T-helper 1 cell (primary cell): Measurements from ENCODE around the gene SHLD2.
"Not testable (repeated sequence)": the region's sequence is repeated elsewhere in the genome, so short reads cannot be mapped to it uniquely, and the experiment has no call there.

Experiments
- DNase-seq, 5 donors: peaks; one replicate each; pipeline ENCODE4 v3.0.0-alpha.2; 2012 to 2020

The SHLD2 gene

DNA sequence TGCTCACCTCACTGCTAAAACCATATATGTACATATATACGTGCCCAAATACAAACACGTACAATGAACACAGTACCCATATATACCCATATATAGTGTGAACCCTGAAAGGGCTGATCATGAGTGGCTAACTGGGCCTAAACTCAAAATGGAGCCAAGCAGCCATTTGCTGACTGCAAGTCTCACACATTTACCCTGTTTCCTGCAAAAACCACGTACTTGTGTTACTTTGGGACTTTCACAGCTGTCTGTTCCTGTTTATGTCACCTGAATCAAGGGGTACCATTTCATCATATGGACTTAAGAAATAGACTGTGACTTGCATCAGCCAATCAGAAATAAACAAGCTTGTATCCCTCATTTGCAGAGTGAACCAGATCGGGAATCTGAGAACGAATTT is 124.4 kb downstream of the SHLD2 start:
- not testable (repeated sequence) for DNase-seq

DNA sequence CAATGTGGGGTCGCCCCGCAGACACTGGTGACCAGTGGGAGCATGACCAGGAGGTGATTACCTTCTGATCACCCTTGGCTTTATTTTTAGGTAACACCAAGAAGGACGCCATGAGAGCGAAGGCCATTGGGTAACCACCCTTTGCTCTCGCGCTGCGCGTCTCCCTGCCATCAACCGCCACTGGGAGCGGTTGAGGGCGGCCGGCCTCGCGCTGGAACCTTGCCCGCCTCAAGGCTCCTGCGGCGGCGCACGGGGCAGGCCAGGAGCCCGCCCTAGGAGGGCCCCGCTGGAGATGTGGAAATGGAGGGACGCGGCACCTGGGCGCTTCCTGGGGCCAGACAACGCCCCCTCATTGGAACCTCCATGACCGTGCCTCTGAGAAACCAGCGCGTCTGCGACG is 127.8 kb downstream of the SHLD2 start:
- not testable (repeated sequence) for DNase-seq

DNA sequence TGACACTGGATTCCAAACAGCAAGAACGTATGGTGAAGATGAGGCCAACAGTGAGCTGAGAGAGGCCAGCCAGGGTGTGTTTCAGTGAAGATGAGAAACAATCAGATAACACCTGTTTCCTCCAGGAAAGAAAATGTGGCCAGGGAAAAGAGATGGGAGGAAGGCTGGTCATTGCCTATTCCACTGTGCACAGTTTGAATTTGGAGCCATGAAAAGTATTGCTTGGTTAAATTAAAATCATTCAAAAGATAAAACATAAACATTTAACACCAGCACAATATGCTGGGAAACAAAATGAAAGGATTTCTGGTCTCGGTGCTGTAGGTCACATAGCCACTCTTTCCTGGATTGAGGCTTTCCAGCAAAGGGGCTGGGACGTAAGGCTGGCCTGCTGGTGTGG is 130.1 kb downstream of the SHLD2 start, which contains the start of gene NUTM2A:
NUTM2A (plus strand) TSS at position 301 of the 400 bp plus-strand sequence. CDS start 383 bp downstream, outside the sequence.
- not testable (repeated sequence) for DNase-seq

DNA sequence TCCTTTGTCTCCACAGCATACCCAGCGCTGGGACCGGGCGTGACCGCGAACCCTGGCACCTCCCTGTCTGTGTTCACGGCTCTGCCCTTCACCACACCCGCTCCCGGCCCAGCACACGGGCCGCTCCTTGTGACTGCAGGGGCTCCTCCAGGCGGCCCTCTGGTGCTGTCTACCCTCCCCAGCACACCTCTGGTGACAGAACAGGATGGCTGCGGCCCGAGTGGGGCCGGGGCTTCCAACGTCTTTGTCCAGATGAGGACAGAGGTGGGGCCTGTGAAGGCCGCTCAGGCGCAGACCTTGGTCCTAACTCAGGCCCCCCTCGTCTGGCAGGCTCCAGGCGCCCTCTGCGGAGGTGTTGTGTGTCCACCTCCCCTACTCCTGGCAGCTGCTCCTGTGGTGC is 133.2 kb downstream of the SHLD2 start:
- not testable (repeated sequence) for DNase-seq

DNA sequence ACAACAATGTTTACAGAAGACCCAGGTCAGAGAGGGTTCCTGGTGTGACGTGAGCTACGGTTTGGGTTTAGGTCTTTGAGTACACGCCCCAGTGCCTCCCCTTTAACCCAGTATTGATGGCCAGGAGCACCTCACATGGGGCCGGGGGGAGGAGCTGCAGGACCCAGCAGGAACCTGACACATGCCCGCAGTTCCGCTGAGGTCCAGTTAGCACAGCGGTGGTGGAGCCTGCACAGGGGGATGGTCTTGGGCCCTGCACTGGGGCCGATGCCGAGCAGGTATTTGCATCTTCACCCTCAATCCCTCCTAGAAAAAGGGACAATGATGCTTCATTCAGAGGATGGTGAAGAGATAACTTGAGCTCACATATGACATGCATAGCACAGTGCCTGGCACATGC is 134.2 kb downstream of the SHLD2 start:
- DNase-seq, result peak in 1 of 5 donors; percentile 9

DNA sequence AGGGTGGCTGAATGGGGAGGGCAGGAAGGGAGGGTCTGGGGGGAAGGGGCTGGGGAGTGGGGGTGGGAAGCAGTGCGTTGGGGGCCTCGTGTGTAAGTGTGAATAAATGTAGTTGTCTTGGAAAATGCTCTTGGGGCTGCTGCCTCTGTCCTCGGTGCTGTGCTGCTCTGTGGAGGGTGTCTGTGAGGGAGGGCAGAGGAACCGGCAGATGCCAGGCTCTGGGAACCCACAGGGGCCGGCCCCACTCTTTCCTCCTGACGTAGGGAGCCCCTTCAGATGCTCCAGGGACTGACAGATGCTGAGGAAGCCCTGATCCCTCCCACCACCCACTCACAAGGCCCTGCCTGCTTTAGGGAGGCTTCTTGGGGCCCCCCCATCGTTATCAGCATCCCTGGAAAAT is 139.8 kb downstream of the SHLD2 start:
- DNase-seq, result not testable (repeated sequence)

DNA sequence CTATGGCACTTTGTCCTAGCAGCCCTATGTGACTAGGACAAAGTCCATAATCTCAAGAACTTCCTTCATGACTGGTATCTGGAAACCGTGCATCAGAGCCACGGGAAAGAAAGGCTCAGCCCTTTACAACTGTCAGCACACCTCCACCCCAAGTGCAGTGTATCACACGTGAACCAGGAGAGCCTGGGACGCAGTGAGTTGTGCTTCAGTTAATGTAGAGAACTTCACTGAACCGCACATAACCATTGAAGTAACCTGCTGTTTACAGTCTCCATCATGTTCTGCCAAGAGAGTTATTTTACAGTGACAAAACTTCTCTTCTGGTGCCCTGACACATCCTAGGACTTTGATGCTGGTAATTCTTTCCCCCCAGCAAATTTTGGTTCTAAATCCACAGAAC is 142.2 kb downstream of the SHLD2 start:
- DNase-seq, result not testable (repeated sequence)

DNA sequence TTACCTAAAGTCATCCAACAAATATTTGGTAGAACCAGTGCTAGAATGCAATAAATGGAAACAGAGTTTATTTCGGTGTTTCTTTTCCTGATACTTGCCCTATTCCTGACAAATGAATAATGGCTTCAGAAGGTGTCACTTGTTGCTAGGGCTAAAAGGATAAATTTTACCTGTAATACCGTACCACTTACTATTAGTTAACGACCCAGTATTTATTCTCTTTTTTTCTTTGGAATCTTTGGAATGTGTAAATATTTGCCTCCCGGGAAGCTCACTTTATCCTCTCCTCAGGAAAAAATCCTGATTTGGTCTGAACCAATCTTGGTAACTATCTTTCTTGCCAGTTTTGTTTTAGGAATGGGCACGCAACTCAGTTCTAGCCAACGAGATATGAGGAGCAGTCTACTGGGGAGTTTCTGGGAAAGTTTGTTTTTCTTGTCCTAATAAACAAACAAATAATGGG is 144.4 kb downstream of the SHLD2 start:
- not testable (repeated sequence) for DNase-seq
